ENCODE data around the gene PRELID2.

DNA sequence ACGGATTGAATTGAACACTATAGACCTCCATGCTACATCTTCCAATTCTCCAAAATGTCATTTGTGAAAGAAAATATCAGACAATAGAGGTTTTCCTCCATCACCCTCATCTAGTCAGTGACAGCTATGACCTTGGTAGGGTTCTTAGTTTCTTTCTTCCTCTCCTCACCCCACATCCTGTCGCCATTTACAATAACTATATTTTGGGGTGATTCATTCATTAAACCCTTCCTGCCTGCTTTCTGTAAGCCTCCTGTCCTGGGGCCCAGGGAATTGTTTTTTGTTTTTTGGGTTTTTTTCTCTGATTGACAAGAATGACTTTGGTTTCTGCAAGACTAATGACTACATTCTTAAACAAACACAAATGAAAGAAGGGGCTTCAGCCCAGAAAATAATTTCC lies 82.6 kb downstream of the PRELID2 start:
- TF ChIP-seq, protein P1, sequence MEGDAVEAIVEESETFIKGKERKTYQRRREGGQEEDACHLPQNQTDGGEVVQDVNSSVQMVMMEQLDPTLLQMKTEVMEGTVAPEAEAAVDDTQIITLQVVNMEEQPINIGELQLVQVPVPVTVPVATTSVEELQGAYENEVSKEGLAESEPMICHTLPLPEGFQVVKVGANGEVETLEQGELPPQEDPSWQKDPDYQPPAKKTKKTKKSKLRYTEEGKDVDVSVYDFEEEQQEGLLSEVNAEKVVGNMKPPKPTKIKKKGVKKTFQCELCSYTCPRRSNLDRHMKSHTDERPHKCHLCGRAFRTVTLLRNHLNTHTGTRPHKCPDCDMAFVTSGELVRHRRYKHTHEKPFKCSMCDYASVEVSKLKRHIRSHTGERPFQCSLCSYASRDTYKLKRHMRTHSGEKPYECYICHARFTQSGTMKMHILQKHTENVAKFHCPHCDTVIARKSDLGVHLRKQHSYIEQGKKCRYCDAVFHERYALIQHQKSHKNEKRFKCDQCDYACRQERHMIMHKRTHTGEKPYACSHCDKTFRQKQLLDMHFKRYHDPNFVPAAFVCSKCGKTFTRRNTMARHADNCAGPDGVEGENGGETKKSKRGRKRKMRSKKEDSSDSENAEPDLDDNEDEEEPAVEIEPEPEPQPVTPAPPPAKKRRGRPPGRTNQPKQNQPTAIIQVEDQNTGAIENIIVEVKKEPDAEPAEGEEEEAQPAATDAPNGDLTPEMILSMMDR (IDR thresholded peaks at IDR 0.05): no peak
- TF ChIP-seq MAX (IDR thresholded peaks at IDR 0.05) (no peak), CBX2 (IDR thresholded peaks at IDR 0.05; ENCODE audit: borderline replicate concordance, low read depth) (no peak), CBX8 (IDR thresholded peaks at IDR 0.05) (no peak), CHD2 (IDR thresholded peaks at IDR 0.05; ENCODE audit: low read length, partially characterized antibody) (no peak), POLR2A (IDR thresholded peaks at IDR 0.05; ENCODE audit: low read length) (no peak)

Measured in A549 (cell line).